Measurements from ENCODE around the gene YAF2. TPM values are rescaled to one million over a fixed set of nuclear protein-coding genes. Genes with fewer than 3 reads are reported as not detected.
"Not testable (repeated sequence)": the region's sequence is repeated elsewhere in the genome, so short reads cannot be mapped to it uniquely, and the experiment has no call there.

The YAF2 gene
- total RNA-seq, 2 donors from 2014 or later = 65.1 to 71.3 TPM

- peaks cover 3% of the 10 kb centered on the region for H3K36me3 Mint-ChIP-seq (ENCODE audit: low read depth)
These were observed 33.2 kb downstream of the YAF2 start for GRCh38 chr12:42204819-42205218.

GRCh38 chr12:42204362-42204761 is 33.7 kb downstream of the YAF2 start:
- H3K27me3 Mint-ChIP-seq = no peaks in the 10 kb centered on the region
- H3K27ac Mint-ChIP-seq = no peak overlapping the region
- H3K9me3 ChIP-seq (ENCODE audit: control insufficient read depth, low read length, poor library complexity, severe bottlenecking) = no peaks in the 10 kb centered on the region
- DNase-seq (no peak), ATAC-seq (no peak)
- H3K4me3 Mint-ChIP-seq = no peak overlapping the region
- H3K36me3 Mint-ChIP-seq (ENCODE audit: low read depth) = peaks cover 3% of the 10 kb centered on the region
- peaks cover 16% of the 10 kb centered on the region for H3K4me1 Mint-ChIP-seq

More at GRCh38 chr12:42204819-42205218, 33.2 kb downstream of the YAF2 start:
- DNase-seq (no peak), ATAC-seq (no peak)
- Mint-ChIP-seq H3K4me1 (peaks cover 16% of the 10 kb centered on the region), H3K27ac (no peak overlapping the region), H3K27me3 (no peaks in the 10 kb centered on the region), H3K4me3 (no peak overlapping the region)
- H3K9me3 ChIP-seq (ENCODE audit: control insufficient read depth, low read length, poor library complexity, severe bottlenecking) = no peaks in the 10 kb centered on the region

- H3K27ac Mint-ChIP-seq = no peak overlapping the region
- H3K27me3 Mint-ChIP-seq = no peaks in the 10 kb centered on the region
- no peak overlapping the region for H3K4me3 Mint-ChIP-seq
- no peaks in the 10 kb centered on the region for H3K9me3 ChIP-seq (ENCODE audit: control insufficient read depth, low read length, poor library complexity, severe bottlenecking)
- DNase-seq (no peak), ATAC-seq (no peak)
- H3K36me3 Mint-ChIP-seq (ENCODE audit: low read depth) = peaks cover 2% of the 10 kb centered on the region
- H3K4me1 Mint-ChIP-seq = peaks cover 14% of the 10 kb centered on the region
These were observed 37.0 kb downstream of the YAF2 start for GRCh38 chr12:42201063-42201462.

DNA sequence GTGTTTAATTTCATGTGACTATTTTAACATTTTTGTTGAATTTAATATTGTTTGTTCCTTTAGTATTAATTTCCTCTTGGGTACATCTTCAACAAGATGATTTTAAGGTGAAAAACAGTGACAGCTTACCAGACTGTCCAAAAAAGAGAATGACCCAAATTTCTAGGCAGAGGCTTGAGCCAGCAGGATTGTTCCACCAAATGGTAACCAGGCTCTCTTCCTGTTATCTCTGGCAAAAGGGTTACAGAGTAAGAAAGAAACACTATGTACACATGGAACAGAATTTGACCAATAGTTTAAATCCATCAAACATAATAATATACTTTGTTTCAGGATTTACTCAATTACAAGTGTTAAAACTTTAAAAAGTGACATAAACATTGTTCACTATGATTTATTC is 39.0 kb downstream of the YAF2 start:
- Mint-ChIP-seq H3K27ac (no peak overlapping the region), H3K36me3 (ENCODE audit: low read depth) (peaks cover 9% of the 10 kb centered on the region), H3K4me3 (no peak overlapping the region), H3K4me1 (peaks cover 19% of the 10 kb centered on the region), H3K27me3 (no peaks in the 10 kb centered on the region)
- ATAC-seq (no peak), DNase-seq (no peak)
- no peaks in the 10 kb centered on the region for H3K9me3 ChIP-seq (ENCODE audit: control insufficient read depth, low read length, poor library complexity, severe bottlenecking)

DNA sequence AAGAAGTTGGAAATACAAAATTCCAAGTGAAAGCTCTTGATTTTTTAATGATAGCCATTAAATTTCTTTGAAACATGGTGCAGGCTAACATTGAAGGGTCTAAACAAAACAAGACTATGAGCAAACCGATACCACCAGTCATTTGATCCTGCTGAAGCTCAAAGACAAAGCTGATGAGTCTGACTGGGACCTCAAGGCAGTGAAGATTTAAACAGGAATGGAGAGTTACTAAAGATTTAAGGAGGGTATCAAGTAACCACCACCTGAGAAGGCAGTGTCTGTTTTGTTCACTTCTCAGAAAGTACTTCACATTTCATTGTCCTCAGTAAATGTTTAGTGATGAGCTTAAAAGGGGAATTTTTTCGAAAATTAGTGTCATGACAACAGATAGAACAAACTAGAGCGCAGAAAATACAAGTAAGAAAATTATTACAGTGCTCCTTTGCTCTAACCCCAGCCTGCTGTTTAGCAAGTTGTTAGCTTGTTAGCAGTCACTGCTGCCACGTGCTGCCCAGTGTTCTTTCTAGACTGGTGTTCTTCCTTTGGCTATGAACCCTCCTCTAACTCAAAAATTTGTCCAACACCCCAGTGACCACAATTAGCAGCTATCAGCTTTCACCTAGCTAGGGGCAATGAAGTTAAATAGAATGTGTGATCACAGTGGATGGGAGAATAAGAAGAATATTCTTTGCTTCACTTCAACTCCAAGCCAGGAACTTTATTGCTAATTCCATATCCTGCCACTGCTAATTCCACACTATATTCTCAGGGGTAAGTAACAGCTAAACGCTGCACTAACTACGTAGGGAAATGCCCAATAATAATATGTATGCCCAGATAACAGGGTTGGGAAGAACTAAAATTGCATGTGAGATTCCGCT is 41.1 kb downstream of the YAF2 start:
- no peak overlapping the region for H3K27ac Mint-ChIP-seq
- DNase-seq (no peak), ATAC-seq (no peak)
- peaks cover 17% of the 10 kb centered on the region for H3K4me1 Mint-ChIP-seq
- H3K9me3 ChIP-seq (ENCODE audit: control insufficient read depth, low read length, poor library complexity, severe bottlenecking) = no peaks in the 10 kb centered on the region
- no peaks in the 10 kb centered on the region for H3K27me3 Mint-ChIP-seq
- H3K4me3 Mint-ChIP-seq = no peak overlapping the region
- peaks cover 9% of the 10 kb centered on the region for H3K36me3 Mint-ChIP-seq (ENCODE audit: low read depth)

DNA sequence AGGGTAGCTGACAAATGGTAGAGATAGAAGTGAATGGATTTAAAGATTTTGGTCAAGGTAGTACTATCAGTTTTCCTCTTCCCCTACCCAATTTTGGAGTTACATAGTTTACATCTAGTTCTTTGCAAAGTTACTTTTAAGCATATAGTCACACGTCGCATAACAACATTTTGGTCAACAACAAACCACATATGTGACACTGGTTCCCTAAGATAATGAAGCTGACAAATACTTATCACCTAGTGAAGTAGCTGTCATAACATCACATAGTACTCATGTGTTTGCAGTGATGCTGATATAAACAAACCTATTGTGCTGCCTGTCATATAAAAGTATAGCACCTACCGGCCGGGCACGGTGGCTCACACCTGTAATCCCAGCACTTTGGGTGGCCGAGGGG is 45.4 kb downstream of the YAF2 start:
- no peak overlapping the region for H3K27ac Mint-ChIP-seq
- no peaks in the 10 kb centered on the region for H3K9me3 ChIP-seq (ENCODE audit: control insufficient read depth, low read length, poor library complexity, severe bottlenecking)
- H3K27me3 Mint-ChIP-seq = no peaks in the 10 kb centered on the region
- ATAC-seq (no peak), DNase-seq (no peak)
- peaks cover 12% of the 10 kb centered on the region for H3K4me1 Mint-ChIP-seq
- no peak overlapping the region for H3K4me3 Mint-ChIP-seq
- H3K36me3 Mint-ChIP-seq (ENCODE audit: low read depth) = peaks cover 9% of the 10 kb centered on the region

DNA sequence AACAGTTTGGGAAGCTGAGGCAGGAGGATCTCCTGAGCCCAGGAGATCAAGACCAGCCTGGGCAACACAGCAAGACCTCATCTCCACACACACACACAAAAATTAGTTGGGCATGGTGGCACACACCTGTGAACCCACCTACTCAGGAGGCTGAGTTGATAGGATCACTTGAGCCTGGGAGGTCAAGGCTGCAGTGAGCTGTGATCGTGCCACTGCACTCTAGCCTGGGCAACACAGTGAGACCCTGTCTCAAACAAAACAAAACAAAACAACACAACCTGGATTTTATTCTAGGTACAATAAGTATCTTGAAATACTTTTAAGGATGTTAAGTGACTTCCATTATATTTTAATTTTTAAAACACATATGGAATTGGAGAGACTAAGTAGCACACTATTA is 45.8 kb downstream of the YAF2 start:
- Mint-ChIP-seq H3K27me3 (no peaks in the 10 kb centered on the region), H3K36me3 (ENCODE audit: low read depth) (peaks cover 9% of the 10 kb centered on the region), H3K27ac (no peak overlapping the region), H3K4me3 (no peak overlapping the region), H3K4me1 (peaks cover 12% of the 10 kb centered on the region)
- DNase-seq (no peak), ATAC-seq (no peak)
- no peaks in the 10 kb centered on the region for H3K9me3 ChIP-seq (ENCODE audit: control insufficient read depth, low read length, poor library complexity, severe bottlenecking)

DNA sequence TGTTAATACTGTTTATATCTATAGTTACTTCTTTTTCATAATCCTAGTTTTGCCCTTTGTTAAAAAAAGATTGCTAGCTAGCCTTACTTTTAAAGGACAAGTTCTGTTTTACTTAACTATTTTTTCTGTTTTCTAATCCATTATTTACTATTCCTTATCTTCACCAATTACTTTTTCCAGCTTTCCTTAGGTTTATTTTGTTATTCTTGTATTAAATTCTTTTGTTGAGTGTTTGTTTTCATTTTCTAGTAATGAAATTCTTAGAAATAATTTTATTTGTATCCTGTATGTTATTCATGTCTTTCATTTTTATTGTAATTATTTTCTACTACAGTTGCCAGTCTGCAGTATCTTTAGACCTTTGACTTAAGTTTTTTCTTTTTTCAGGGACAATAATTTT is 47.7 kb downstream of the YAF2 start:
- no peak for ATAC-seq
- Mint-ChIP-seq H3K27ac (no peak overlapping the region), H3K36me3 (ENCODE audit: low read depth) (peaks cover 2% of the 10 kb centered on the region), H3K4me1 (peaks cover 5% of the 10 kb centered on the region), H3K27me3 (no peaks in the 10 kb centered on the region), H3K4me3 (no peak overlapping the region)
- no peaks in the 10 kb centered on the region for H3K9me3 ChIP-seq (ENCODE audit: control insufficient read depth, low read length, poor library complexity, severe bottlenecking)
- DNase-seq = no peak

DNA sequence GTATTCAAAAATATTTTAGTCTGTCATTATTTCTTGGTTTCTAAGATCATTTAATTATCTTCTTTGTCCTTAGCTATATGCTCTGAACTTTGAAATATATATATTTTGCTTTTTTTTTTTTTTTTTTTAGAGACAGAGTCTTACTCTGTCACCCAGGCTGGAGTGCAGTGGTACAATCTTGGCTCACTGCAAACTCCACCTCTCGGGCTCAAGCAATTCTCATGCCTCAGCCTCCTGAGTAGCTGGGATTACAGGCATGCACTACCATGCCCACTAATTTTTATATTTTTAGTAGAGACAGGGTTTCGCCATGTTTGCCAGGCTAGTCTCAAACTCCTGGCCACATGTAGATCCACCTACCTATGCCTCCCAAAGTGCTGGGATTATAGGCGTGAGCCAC is 49.8 kb downstream of the YAF2 start:
- not testable (repeated sequence) for H3K4me1 Mint-ChIP-seq; DNase-seq; H3K36me3 Mint-ChIP-seq (ENCODE audit: low read depth); H3K27me3 Mint-ChIP-seq; H3K27ac Mint-ChIP-seq; H3K9me3 ChIP-seq (ENCODE audit: control insufficient read depth, low read length, poor library complexity, severe bottlenecking); ATAC-seq; H3K4me3 Mint-ChIP-seq

DNA sequence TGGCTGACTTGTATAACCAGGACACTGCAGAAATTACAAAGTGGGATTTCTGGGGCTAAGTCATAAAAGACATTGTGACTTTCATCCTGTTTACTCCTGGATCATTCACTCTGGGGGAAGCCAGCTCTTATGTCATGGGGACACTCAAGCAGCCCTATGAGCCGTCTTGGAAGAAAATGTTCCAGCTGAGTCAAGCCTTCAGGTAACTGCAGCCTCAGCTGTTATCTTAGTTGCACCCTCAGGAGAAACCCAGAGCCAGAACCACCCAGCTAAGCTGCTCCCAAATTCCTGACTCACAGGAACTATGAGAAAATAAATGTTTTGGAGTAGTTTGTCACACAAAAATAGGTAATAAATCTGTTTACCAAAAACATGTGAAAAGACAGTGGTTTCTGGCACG is 50.2 kb downstream of the YAF2 start:
- DNase-seq (no peak), ATAC-seq (no peak)
- peaks cover 11% of the 10 kb centered on the region for H3K4me1 Mint-ChIP-seq
- no peaks in the 10 kb centered on the region for H3K27me3 Mint-ChIP-seq
- no peaks in the 10 kb centered on the region for H3K9me3 ChIP-seq (ENCODE audit: control insufficient read depth, low read length, poor library complexity, severe bottlenecking)
- H3K36me3 Mint-ChIP-seq (ENCODE audit: low read depth) = peaks cover 5% of the 10 kb centered on the region
- H3K4me3 Mint-ChIP-seq = no peak overlapping the region
- H3K27ac Mint-ChIP-seq = no peak overlapping the region

- peaks cover 5% of the 10 kb centered on the region for H3K36me3 Mint-ChIP-seq (ENCODE audit: low read depth)
- H3K27me3 Mint-ChIP-seq = no peaks in the 10 kb centered on the region
- no peak overlapping the region for H3K27ac Mint-ChIP-seq
- ATAC-seq (no peak), DNase-seq (no peak)
- H3K4me3 Mint-ChIP-seq = no peak overlapping the region
- H3K9me3 ChIP-seq (ENCODE audit: control insufficient read depth, low read length, poor library complexity, severe bottlenecking) = no peaks in the 10 kb centered on the region
- H3K4me1 Mint-ChIP-seq = peaks cover 13% of the 10 kb centered on the region
These were observed 51.3 kb downstream of the YAF2 start for GRCh38 chr12:42186793-42187192.

DNA sequence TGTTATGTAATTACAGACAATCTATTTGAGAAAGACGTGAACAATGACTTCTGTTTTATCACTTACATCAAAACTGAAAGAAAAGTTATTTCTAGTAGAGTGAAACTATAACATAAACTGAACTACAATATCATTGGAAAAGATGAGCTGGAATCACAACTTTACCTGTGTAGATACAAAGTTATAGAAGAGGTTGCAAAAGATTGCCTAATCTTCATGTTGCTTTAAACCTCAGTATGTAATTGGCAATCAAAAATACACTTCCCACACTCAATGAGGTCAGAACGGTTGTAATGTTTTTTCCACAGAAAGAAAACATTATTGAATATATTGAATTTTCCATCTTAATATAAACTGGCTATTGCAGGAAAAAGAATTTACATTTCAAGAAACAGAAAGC is 55.7 kb downstream of the YAF2 start:
- DNase-seq (no peak), ATAC-seq (no peak)
- Mint-ChIP-seq H3K4me3 (no peak overlapping the region), H3K36me3 (ENCODE audit: low read depth) (peaks cover 7% of the 10 kb centered on the region), H3K27ac (no peak overlapping the region), H3K27me3 (no peaks in the 10 kb centered on the region), H3K4me1 (peaks cover 13% of the 10 kb centered on the region)
- no peaks in the 10 kb centered on the region for H3K9me3 ChIP-seq (ENCODE audit: control insufficient read depth, low read length, poor library complexity, severe bottlenecking)

- Mint-ChIP-seq H3K27ac (no peak overlapping the region), H3K4me1 (peaks cover 13% of the 10 kb centered on the region), H3K4me3 (no peak overlapping the region), H3K36me3 (ENCODE audit: low read depth) (peaks cover 11% of the 10 kb centered on the region), H3K27me3 (no peaks in the 10 kb centered on the region)
- no peak for DNase-seq
- H3K9me3 ChIP-seq (ENCODE audit: control insufficient read depth, low read length, poor library complexity, severe bottlenecking) = no peaks in the 10 kb centered on the region
- no peak for ATAC-seq
These were observed 57.0 kb downstream of the YAF2 start for GRCh38 chr12:42180990-42181596.

DNA sequence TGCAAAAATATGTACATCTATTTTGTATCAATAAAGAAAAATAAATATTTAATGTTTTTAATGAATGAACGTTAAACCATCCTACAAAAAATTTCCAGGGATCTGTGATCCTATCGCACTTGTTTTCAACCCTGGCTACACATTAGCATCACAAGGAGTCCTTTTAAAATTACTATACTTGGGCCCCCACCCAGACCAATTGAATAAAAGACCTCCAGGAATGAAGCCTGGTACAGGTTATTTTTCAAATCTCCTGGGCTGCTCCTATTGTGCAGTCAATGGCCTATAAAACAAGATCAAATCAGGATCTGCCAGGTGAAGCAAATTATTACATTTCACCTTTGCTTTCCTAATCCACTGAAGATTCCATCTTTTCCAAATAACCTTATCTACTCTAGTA is 59.9 kb downstream of the YAF2 start:
- Mint-ChIP-seq H3K4me1 (peaks cover 21% of the 10 kb centered on the region), H3K27me3 (no peaks in the 10 kb centered on the region), H3K4me3 (no peak overlapping the region), H3K27ac (no peak overlapping the region), H3K36me3 (ENCODE audit: low read depth) (peaks cover 9% of the 10 kb centered on the region)
- no peaks in the 10 kb centered on the region for H3K9me3 ChIP-seq (ENCODE audit: control insufficient read depth, low read length, poor library complexity, severe bottlenecking)
- no peak for ATAC-seq
- DNase-seq = no peak

All from T-helper 17 cell (primary cell).